NCI-H524 treated with DMSO at 0.1 percent for 48 hours (cell line): Measurements from ENCODE around the gene OR4B1.
"Not testable (repeated sequence)": the region's sequence is repeated elsewhere in the genome, so short reads cannot be mapped to it uniquely, and the experiment has no call there.

Experiments
- DNase-seq: peaks from one replicate; lab custom pipeline; 2025; lab: John Stamatoyannopoulos, UW

The OR4B1 gene

GRCh38 chr11:48216510-48216909, at the start of gene OR4B1:
Gene OR4B1, plus strand, starts transcription at chr11:48216810. Its CDS starts 0 bp downstream, at chr11:48216810.
- no peak for DNase-seq

- no peak for DNase-seq
Observed at GRCh38 chr11:48167380-48167779, 49.2 kb upstream of the OR4B1 start.

- no peak for DNase-seq
Observed at GRCh38 chr11:48168815-48169214, 47.8 kb upstream of the OR4B1 start.

- no peak for DNase-seq
Observed at GRCh38 chr11:48169259-48169658, 47.4 kb upstream of the OR4B1 start.

- no peak for DNase-seq
Observed at GRCh38 chr11:48169717-48170116, 46.9 kb upstream of the OR4B1 start.

- no peak for DNase-seq
Observed at GRCh38 chr11:48170241-48171233, 46.1 kb upstream of the OR4B1 start.

GRCh38 chr11:48172818-48173609, 43.6 kb upstream of the OR4B1 start:
- DNase-seq: no peak

GRCh38 chr11:48177661-48178060, 38.9 kb upstream of the OR4B1 start:
- DNase-seq: no peak

GRCh38 chr11:48180627-48181026, 36.0 kb upstream of the OR4B1 start:
- no peak for DNase-seq

- no peak for DNase-seq
Observed at GRCh38 chr11:48182860-48183526, 33.6 kb upstream of the OR4B1 start.

GRCh38 chr11:48184452-48184851, 32.2 kb upstream of the OR4B1 start:
- DNase-seq: no peak

- DNase-seq: not testable (repeated sequence)
Observed at GRCh38 chr11:48190906-48191654, 25.5 kb upstream of the OR4B1 start.

GRCh38 chr11:48193876-48194275, 22.7 kb upstream of the OR4B1 start:
- DNase-seq: no peak

- no peak for DNase-seq
Observed at GRCh38 chr11:48207881-48208280, 8.7 kb upstream of the OR4B1 start.

GRCh38 chr11:48210052-48210451, 6.6 kb upstream of the OR4B1 start:
- DNase-seq: no peak

- DNase-seq: no peak
Observed at GRCh38 chr11:48228761-48229160, 12.2 kb downstream of the OR4B1 start.

- DNase-seq: not testable (repeated sequence)
Observed at GRCh38 chr11:48230057-48230456, 13.4 kb downstream of the OR4B1 start.

GRCh38 chr11:48237727-48238126, 21.1 kb downstream of the OR4B1 start:
- no peak for DNase-seq

GRCh38 chr11:48242501-48242900, 25.9 kb downstream of the OR4B1 start:
- DNase-seq: no peak

- no peak for DNase-seq
Observed at GRCh38 chr11:48244804-48245203, 28.2 kb downstream of the OR4B1 start, which contains the start of gene OR4X2. Gene OR4X2, plus strand, starts transcription at chr11:48245104. Its CDS starts 0 bp downstream, at chr11:48245104.

GRCh38 chr11:48248902-48249301, 32.3 kb downstream of the OR4B1 start:
- no peak for DNase-seq
